Stimulated activated CD8-positive, alpha-beta memory T cell treated with anti-CD3 and anti-CD28 coated beads, Interleukin-7, amount 100 ng/mL, for 4 hours (primary cell): ENCODE results near the gene SGO2.

ENCODE experiments used
- DNase-seq, 2 donors: peaks; one replicate each; pipeline ENCODE4 v3.0.0-alpha.2; 2020; ENCODE audit warnings: low read depth in 2 of 2

Gene SGO2, protein sequence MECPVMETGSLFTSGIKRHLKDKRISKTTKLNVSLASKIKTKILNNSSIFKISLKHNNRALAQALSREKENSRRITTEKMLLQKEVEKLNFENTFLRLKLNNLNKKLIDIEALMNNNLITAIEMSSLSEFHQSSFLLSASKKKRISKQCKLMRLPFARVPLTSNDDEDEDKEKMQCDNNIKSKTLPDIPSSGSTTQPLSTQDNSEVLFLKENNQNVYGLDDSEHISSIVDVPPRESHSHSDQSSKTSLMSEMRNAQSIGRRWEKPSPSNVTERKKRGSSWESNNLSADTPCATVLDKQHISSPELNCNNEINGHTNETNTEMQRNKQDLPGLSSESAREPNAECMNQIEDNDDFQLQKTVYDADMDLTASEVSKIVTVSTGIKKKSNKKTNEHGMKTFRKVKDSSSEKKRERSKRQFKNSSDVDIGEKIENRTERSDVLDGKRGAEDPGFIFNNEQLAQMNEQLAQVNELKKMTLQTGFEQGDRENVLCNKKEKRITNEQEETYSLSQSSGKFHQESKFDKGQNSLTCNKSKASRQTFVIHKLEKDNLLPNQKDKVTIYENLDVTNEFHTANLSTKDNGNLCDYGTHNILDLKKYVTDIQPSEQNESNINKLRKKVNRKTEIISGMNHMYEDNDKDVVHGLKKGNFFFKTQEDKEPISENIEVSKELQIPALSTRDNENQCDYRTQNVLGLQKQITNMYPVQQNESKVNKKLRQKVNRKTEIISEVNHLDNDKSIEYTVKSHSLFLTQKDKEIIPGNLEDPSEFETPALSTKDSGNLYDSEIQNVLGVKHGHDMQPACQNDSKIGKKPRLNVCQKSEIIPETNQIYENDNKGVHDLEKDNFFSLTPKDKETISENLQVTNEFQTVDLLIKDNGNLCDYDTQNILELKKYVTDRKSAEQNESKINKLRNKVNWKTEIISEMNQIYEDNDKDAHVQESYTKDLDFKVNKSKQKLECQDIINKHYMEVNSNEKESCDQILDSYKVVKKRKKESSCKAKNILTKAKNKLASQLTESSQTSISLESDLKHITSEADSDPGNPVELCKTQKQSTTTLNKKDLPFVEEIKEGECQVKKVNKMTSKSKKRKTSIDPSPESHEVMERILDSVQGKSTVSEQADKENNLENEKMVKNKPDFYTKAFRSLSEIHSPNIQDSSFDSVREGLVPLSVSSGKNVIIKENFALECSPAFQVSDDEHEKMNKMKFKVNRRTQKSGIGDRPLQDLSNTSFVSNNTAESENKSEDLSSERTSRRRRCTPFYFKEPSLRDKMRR

DNA sequence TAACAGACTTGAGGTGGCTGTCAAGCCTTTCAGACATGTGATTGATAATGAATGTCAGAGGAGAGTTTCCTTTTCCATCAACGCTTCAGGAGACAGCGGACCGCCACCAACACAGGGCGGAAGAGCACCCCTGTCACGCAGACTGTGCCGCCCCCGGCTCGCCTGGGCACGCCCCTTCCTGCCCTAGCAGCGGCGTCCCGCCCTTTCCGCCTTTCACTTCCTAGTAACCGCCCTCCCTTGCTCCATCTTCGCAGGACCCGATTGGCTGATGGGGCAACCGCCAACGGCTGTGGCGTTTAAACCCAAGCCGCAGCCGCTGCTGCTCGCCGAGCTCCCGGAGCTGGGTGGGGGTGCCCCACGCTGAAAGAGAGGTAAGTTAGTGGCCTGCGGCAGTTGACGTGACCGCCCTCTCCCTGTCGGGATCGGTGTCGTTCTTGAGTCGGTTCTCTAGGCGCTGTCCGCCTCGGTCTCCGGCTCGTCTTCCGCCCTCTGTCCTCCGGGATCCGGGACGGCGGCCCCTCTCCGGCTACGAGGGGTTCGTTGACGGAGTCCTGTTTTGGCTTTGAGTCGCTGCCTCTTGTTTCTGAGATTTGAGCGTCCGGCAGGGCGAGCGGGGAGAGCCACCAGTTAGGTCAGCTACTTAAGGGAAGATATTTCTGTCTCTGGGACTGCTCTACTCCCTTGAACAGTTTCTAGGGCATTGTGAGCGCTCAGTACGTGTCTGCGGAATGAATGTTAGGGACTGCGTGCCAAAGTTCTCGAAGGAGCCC is at the start of gene SGO2:
TSS of gene SGO2 (plus strand) at position 326 of the 770 bp plus-strand sequence. CDS start 6,769 bp downstream, outside the sequence.
- peak; percentile 93 to 96 for DNase-seq

DNA sequence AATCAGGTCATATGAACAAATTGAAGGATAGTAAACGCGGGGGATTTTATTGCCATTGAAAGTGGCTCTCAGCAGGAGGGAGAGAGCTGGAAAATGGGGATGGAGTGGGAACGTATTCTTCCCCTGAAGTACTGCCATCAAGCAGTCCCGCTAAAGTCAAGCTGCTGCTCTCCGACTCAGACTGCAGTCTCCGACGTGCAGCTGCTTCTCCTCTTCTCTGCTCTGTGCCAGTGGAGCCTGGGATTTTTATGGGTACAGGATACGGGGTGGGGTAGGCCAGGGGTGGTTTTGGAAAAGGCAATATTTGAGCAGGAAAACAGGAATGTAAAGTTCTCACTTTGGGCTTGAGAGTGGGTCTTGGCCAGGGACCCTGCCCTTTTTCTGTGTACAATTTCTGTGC is 49.2 kb upstream of the SGO2 start:
- no peak for DNase-seq

DNA sequence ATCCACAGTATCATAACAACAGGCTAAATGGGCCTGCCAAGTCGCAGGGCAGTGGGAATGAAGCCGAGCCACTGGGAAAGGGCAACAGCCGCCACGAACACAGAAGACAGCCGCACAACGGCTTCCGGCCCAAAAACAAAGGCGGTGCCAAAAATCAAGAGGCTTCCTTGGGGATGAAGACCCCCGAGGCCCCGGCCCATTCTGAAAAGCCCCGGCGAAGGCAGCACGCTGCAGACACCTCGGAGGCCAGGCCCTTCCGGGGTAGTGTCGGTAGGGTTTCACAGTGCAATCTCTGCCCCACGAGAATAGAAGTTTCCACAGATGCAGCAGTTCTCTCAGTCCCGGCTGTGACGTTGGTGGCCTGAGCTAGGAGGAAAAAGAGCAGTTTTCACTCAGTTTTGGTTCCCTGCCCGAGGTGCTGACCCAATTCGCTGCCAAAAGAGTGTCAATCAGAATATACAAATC is 48.3 kb upstream of the SGO2 start:
- DNase-seq, result no peak

DNA sequence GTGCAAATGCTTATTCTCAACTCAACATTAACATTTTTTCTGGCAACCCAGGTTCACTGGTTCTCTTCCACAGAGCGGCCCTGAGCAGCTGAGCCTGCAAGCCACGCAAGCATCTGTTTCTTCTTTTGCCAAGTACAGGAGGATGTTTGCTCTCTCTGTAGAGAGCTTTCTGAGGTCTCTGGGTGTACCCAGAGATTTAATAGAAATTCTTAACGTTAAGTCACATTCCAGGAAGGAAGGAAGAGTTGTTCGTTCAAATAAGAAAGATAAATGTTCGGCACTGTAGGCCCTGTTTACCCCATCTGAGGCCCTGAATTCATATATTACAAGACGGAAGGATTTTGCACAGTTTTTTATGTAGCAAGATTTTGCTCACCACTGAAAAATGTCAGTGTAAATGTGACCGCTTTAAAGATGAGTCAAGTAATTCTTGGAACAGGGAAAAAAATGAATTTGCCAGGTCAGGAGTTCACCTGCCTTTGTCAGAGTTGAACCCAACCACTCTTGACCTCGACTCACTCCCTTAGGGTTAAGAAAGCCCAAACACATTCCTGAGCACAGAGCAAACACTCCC is 46.2 kb upstream of the SGO2 start:
- no peak for DNase-seq

DNA sequence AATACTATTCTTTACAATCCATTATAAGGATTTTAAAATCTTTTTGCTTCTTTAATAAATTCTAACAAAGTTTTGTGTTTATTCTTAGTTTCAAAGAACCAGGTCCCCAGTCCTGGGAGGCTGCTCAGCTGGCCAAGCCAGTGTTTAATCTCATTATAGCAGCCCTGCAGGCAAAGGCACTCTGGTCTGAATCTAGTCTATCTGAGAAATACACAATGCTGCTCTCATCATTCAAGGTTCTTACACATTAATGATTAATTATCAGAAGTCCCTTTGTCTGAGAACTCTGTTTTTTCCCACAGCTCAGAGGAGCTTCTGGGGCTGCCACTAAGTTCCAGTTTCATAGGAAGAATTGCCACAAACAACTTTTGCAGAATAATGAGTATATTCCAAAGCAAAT is 43.8 kb upstream of the SGO2 start:
- no peak for DNase-seq

DNA sequence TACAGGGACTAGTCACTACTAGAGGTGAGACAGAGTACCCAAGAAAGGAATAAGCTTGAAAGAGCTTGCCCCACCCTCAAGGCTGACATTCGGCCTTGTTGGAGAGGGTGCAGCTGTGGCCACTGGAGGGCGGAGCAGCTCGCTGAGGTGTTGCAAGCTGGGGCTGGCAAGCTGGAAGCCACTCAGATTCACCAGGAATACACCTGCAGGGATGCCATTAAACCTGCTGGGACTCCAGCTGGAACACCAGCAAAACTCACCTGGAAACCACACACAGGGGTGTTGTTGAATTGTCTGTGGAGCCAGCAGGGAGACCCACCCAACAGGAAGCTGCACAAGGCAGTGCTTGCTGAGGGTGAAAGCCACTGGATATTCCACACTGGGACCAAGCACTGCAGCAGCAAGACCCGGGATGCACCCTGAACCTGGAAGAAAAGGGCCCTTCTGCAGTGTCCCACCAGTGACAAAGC is 42.2 kb upstream of the SGO2 start:
- DNase-seq, result no peak

DNA sequence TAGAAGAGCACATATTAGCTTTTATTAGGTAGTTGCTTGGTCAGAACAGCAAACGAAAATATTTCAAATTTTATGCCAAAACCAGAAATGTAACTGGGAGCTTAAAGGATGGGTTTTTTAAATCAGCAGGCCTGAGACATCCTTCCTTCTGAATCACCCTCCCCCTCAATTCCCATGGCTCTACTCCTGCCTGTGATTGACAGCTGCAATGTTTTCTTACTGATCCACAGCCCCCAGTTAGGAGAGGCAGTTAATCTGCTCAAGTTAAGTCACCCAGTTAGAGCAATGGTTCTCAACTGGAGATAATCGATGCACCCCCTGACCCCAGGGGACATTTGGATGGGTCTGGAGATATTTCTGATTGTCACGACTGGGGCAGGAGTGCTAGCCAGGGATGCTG is 41.1 kb upstream of the SGO2 start:
- DNase-seq, result no peak

DNA sequence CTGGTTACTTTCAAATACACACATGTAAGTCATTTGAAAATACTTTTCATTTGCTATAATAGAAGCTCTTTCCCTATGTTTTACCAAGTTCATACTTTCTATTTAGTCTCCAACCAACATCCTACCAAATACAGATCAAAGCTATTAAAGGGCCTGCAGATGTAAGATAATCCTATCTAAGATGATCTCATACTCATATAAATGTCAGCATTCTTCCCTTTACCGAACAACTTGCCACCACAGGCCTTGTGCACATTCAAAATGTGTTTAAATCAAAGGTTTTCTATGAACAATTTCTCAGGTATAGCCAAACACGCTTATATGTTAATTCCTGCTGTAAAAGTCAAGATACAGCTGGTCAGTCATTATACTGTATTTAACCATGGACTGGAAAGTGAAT is 39.5 kb upstream of the SGO2 start:
- no peak for DNase-seq

DNA sequence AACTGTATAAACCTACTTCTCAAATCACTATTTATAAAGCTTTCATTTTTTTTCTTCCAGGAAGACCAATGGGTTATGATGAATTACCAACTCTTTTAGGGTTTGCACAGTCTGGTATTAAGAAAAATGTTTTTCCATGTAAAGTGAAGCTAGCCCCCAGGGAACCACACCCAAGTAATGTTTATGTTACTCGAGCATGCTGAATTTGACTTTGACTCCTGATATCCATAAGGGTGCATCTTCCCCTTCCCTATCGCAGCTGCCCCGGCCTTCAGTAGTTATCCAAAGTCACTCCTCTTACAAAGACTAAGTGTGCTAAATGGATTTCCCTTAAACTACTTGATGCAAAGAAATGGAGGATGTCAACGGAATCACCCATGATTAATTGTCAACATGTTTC is 37.8 kb upstream of the SGO2 start:
- DNase-seq, result no peak

DNA sequence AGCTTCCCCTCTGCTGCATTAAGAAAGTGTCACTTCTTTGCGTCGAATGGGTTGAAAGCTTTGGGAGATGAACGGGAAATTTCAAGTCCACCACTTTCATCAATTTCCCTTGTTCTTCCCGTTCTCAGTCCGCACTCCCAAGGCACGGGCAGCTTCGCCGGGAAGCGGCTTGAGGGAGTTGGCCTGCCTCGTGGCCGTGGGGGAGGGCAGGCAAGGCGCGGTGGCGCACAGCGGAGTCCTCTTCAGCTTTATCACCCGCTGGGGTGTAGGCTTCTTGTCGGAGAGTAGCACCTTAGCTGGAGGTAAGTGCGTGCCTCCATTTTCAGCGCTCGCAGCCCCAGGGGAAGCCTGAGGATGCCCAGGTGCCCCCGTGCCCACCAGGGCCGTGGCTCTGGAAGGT is 36.0 kb upstream of the SGO2 start:
- DNase-seq, result no peak

DNA sequence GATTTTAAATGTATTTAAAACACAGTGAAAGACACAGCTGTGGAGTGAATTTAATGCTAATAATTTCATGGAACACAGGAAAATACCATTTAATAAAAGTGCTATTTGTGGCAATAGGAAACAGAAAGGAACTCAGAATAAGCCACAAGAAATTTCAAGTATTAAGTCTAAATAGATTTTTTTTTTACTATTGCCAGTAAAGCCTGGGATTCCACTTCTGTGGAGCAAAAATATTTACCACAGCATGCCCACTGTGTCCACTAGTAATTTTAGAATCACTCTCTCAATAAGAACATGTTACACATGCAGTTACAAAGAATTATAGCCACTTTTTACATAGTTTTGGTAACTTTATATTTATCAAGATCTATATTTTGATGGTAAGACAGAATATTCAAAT is 33.4 kb upstream of the SGO2 start:
- no peak for DNase-seq

DNA sequence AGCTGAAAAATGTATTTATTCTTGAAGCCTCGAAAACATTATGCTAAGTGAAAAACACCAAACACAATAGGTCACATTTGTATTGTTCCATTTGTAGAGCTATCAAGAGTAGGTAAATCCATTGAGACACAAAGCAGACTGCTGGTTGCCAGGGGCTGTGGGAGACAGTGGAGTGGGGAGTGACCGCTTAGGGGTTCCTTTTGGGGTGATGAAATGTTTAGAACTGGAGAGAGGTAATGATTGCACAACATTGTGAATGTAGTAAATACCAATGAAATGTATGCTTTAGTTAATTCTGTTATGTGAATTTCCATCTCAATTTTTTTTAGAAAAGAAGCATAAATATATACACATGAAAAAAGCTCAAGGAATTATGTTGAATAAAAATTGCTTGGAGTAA is 32.0 kb upstream of the SGO2 start:
- no peak for DNase-seq

DNA sequence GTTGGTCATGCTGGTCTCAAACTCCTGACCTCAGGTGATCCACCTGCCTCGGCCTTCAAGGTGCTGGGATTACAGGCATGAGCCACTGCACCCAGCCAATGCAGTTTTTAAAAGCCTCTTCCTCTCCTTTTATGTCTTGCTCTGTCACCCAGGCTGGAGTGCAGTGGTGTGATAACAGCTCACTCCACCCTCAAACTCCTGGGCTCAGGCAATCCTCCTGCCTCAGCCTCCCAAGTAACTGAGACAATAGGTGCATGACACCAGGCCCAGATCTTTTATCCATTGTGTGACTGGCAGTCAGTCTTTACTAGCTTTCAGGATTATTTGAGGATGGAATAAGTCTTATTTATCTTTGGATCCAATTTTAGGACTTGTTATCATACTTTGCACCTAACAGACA is 29.3 kb upstream of the SGO2 start:
- DNase-seq, result no peak

DNA sequence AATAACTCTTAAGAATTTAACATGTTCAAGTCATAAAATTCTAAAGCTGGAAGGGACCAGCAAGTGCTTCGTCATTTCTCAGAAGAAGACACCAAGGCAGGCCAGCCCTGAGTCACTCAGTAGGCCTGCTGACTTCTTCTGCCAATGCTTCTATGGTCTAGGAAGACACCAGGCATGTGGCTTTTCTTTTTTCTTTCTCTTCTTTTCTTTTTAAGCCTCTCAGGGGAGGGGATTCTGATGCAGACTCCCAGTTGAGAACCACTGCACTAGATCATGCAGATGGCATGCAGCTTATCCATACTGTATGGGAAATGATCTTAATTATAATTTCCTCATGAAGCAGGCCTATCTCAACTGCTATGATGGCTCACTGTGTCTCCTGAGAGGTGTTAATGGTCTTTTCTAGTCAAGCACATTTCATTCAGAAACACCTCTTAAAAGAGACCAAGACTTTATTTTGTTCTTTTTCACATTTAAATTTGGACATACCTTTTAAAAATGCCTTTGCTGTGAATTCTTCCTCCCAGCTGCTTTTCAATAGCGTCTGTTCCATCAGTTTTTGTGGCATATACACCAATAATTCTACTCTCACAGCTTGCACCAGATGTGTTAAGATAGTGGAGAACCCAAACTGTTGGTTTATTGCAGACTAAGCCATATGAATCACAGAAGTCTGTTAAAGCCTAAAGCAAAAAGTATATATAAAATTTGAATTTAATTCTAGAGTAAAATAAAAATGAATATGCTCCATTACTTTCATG is 27.4 kb upstream of the SGO2 start:
- no peak for DNase-seq

DNA sequence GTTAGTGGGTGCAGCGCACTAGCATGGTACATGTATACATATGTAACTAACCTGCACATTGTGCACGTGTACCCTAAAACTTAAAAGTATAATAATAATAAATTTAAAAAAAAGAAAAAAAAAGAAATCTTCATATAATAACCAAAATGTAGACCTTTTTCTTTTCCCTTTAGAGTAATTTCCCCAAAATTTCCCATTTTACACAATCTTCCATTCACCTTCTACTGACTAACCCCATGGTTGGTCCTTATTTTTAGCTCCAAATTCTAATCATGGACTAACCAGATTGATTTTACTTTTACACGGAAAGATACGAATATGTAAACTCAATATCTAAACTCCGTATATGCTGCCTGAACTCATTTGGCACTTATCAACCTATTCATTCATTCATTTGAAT is 23.8 kb upstream of the SGO2 start:
- DNase-seq, result no peak

DNA sequence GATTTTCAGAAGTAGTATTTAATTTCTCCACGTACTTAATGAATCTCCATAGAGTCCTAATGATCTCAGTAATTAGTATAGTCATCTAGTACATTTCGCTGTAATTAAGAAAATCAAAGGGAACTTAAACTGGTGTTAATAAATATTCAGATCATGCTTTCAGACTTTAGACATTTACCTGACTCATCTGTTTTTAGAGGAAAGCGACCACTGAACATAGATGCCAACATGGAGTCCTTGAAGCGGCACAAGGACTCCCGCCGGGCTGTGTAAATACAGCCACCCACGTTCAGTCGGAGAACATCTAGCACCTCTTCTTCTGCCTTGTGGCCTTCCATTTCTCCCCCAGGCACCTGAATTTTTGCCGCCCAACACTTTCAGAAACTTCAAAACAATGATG is 19.3 kb upstream of the SGO2 start:
- DNase-seq, result no peak

DNA sequence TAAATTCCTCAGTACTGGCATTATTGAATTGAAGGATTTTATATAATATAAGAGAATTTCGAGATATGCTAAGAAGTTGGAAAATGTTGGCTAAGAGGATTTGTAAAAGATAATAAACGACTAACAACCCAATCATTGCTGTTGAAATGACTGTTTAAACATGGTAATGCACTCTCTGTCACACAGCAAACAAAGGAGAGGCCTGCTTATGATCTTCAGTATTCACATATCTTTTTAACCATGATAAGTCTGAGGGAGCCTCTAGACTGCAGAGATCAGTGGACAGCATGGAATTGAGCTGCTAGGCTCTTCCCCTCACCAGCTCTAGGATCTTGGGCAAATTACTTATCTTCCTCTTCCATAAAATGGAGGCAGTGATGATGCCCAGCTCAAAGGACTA is 18.8 kb upstream of the SGO2 start:
- DNase-seq, result no peak

DNA sequence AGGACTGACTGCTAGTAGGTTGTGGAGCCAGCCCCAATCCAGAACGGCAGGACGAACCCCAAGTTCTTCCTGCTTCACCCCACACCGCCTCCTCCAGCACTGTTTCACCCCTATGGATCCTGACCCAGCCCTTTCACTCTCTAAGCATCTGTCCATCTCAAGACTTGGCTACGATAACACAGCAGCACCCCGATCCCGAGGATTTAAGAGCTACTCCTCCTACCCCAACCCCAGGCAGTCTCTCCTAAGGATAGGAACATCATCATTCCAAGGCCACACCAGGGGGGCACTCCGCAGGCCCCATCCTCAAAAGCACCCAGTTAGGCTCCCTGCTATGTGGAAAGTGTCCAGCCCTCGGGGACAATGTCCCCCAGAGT is 16.8 kb upstream of the SGO2 start:
- no peak for DNase-seq

DNA sequence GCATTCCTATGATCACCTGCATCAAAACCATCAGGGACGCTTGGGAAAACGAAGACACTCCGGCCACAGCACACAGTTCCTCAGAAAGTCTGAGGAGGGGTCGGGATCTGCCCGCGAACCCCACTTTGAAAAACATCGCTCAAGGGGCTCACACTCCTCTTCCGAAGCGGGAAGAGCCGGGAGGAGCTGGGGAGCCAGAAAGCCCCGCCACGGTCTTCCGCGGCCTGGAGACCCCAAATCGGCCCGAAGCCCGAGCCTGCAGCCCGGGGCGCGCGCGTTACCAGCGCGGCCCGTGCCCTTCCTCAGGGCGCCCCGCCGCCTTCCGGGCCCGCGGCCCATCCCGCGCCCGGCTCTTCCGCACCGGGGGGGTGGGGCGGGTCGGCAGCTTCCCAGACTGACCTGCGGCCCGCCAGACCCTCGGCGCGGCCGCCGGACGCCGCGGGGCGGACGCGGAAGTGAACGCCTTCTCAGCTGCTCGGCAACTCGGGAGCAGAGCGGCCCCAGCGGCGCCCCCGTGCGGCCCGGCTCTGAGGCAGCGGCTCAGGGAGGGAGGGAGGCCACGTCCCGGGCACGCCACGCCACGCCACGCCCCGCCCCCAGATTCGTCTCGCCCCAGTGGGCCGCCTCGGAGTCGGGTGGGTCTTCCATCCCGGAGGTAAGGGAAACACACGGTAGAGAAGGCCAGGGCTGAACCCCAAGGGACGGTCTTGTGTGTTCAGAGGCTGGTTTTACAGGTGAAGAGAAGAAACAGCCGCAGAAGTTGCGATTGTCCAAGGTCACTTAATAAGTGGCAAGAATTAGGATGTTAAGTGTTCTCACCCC is 16.2 kb upstream of the SGO2 start, which contains the start of gene KCTD18:
TSS of gene KCTD18 (minus strand) at position 457 of the 822 bp plus-strand sequence. CDS start 3,052 bp downstream, outside the sequence.
- DNase-seq, result peak; percentile 78 to 91
